WTC11 (cell line): ENCODE measurements around the gene DGKG. TPM values are rescaled to one million over a fixed set of nuclear protein-coding genes. Genes with fewer than 3 reads are reported as not detected.

ENCODE experiments used
- ATAC-seq: fragments of 200-7000 bp; cut with Tn5 transposase; 2 replicates; pipeline ENCODE4 v1.10.0; 2021; ENCODE audit warnings: mild to moderate bottlenecking, moderate library complexity
- CTCF ChIA-PET: fragments of 300-600 bp; sonication (Branson Sonifier 250); formaldehyde crosslinking; loops from one replicate; lab custom pipeline; 2021; ENCODE audit warnings: antibody characterized with exemption; lab: Charles Lee
- POLR2A ChIA-PET: fragments of 350-600 bp; sonication (Branson Sonifier 250); formaldehyde crosslinking; loops from one replicate; lab custom pipeline; 2021; ENCODE audit warnings: antibody characterized with exemption; lab: Charles Lee
- DNase-seq: peaks from one replicate; pipeline ENCODE4 v3.0.0; 2021; ENCODE audit warnings: low spot score
- H3K27ac Mint-ChIP-seq: 2 replicates; pipeline ENCODE4 v1.8.0; 2021; ENCODE audit warnings: mixed read lengths
- H3K27me3 Mint-ChIP-seq: 2 replicates; pipeline ENCODE4 v1.8.0; 2021; ENCODE audit warnings: low read depth, mild to moderate bottlenecking, moderate library complexity, mixed read lengths
- H3K36me3 Mint-ChIP-seq: 2 replicates; pipeline ENCODE4 v1.8.0; 2021; ENCODE audit warnings: mixed read lengths
- H3K4me1 Mint-ChIP-seq: 2 replicates; pipeline ENCODE4 v1.8.0; 2022; ENCODE audit warnings: mixed read lengths
- H3K4me3 Mint-ChIP-seq: 2 replicates; pipeline ENCODE4 v1.8.0; 2021; ENCODE audit warnings: mild to moderate bottlenecking, moderate library complexity, mixed read lengths
- H3K9me3 Mint-ChIP-seq: 2 replicates; pipeline ENCODE4 v1.8.0; 2021; ENCODE audit warnings: mixed read lengths
- CBFB ChIP-seq: sonication (generic); formaldehyde crosslinking; IDR thresholded peaks from 2 replicates; pipeline ENCODE4 v1.8.1; 2022; ENCODE audit warnings: mild to moderate bottlenecking, low read depth, missing genetic modification reagents
- FOXJ3 ChIP-seq: sonication (generic); formaldehyde crosslinking; IDR thresholded peaks from 2 replicates; pipeline ENCODE4 v1.9.0; 2021; ENCODE audit warnings: missing genetic modification reagents, mild to moderate bottlenecking, borderline replicate concordance
- GRHL2 ChIP-seq: fragments of 250-450 bp; sonication (Bioruptor Pico); IDR thresholded peaks from 2 replicates; pipeline ENCODE4 v1.8.0; 2022; ENCODE audit warnings: mild to moderate bottlenecking, moderate library complexity; ENCODE audit not compliant: insufficient replicate concordance, severe bottlenecking
- HMGA2 ChIP-seq: fragments of 250-450 bp; sonication (Bioruptor Pico); IDR thresholded peaks from 2 replicates; pipeline ENCODE4 v1.4.0; 2021; ENCODE audit warnings: mild to moderate bottlenecking, moderate library complexity
- IRF2 ChIP-seq: sonication (generic); formaldehyde crosslinking; IDR thresholded peaks from 2 replicates; pipeline ENCODE4 v1.8.0; 2022; ENCODE audit warnings: low read depth, missing genetic modification reagents, borderline replicate concordance
- RELA ChIP-seq: sonication (generic); formaldehyde crosslinking; IDR thresholded peaks from 2 replicates; pipeline ENCODE4 v1.8.1; 2022; ENCODE audit warnings: missing genetic modification reagents, mild to moderate bottlenecking, borderline replicate concordance
- TP53 ChIP-seq: sonication (generic); formaldehyde crosslinking; IDR thresholded peaks from 2 replicates; pipeline ENCODE4 v1.8.1; 2023; ENCODE audit warnings: mild to moderate bottlenecking, missing genetic modification reagents
- ZNF121 ChIP-seq: sonication (generic); formaldehyde crosslinking; IDR thresholded peaks from 2 replicates; pipeline ENCODE4 v1.8.0; 2023; ENCODE audit warnings: missing genetic modification reagents
- ZNF317 ChIP-seq: sonication (generic); formaldehyde crosslinking; IDR thresholded peaks from 2 replicates; pipeline ENCODE4 v1.8.1; 2023; ENCODE audit warnings: low read depth, mild to moderate bottlenecking, moderate library complexity, missing genetic modification reagents, borderline replicate concordance
- total RNA-seq: library from RNA; stranded (reverse); gene quantifications from 3 replicates; pipeline ENCODE4 v1.2.3, GENCODE V29; 2021
- TF ChIP-seq, protein P1 (sequence below): sonication (generic); formaldehyde crosslinking; IDR thresholded peaks from 2 replicates; pipeline ENCODE4 v1.8.0; 2022; ENCODE audit warnings: mild to moderate bottlenecking, missing genetic modification reagents
- TF ChIP-seq, protein P2 (sequence below): fragments of 200-600 bp; IDR thresholded peaks from 2 replicates; pipeline ENCODE4 v1.8.0; 2022; ENCODE audit warnings: antibody characterized with exemption
- TF ChIP-seq, protein P3 (sequence below): fragments of 250-450 bp; sonication (Bioruptor Pico); IDR thresholded peaks from 2 replicates; pipeline ENCODE4 v1.9.0; 2021; ENCODE audit warnings: moderate library complexity, mild to moderate bottlenecking, inconsistent platforms, borderline replicate concordance
- TF ChIP-seq, protein P4 (sequence below): sonication (generic); formaldehyde crosslinking; IDR thresholded peaks from 2 replicates; pipeline ENCODE4 v1.8.1; 2023; ENCODE audit warnings: mild to moderate bottlenecking, missing genetic modification reagents, borderline replicate concordance
- TF ChIP-seq, protein P5 (sequence below): sonication (generic); formaldehyde crosslinking; IDR thresholded peaks from 2 replicates; pipeline ENCODE4 v1.8.0; 2023; ENCODE audit warnings: missing genetic modification reagents
- TF ChIP-seq, protein P6 (sequence below): sonication (generic); formaldehyde crosslinking; IDR thresholded peaks from 2 replicates; pipeline ENCODE4 v1.8.0; 2022; ENCODE audit warnings: mild to moderate bottlenecking, missing genetic modification reagents
- TF ChIP-seq, protein P7 (sequence below): sonication (generic); formaldehyde crosslinking; IDR thresholded peaks from 2 replicates; pipeline ENCODE4 v1.8.0; 2023; ENCODE audit warnings: missing genetic modification reagents, mild to moderate bottlenecking, borderline replicate concordance
- TF ChIP-seq, protein P8 (sequence below): sonication (generic); formaldehyde crosslinking; IDR thresholded peaks from 2 replicates; pipeline ENCODE4 v1.8.1; 2022; ENCODE audit warnings: mild to moderate bottlenecking, missing genetic modification reagents, moderate library complexity, borderline replicate concordance
- TF ChIP-seq, protein P9 (sequence below): sonication (generic); formaldehyde crosslinking; IDR thresholded peaks from 2 replicates; pipeline ENCODE4 v1.8.1; 2022; ENCODE audit warnings: low read depth, missing genetic modification reagents, borderline replicate concordance

Gene DGKG
- total RNA-seq, 1 experiment from 2014 or later = 0.92 TPM

DNA sequence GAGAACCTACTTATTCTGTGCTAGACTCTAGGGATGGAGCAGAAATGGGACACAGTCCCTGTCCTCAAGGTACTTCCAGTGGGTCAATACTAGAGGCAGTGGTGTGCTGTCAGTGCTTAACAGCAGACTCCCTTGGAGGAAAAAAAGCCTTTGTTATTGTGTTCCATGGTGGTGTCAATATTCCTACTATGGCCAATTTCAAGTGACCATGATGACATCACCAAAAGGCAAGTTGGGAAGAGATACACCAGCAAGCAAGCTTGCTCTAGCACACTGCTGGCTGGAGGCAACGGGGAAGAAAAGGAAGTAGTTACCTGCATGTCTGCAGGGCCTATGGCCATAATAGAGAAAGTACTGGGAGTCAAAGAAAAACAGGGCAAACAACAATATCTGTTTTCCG is 163.6 kb downstream of the DGKG start:
- ATAC-seq = no peak
- no peak for TF ChIP-seq RELA (CRISPR knock-in tag)
- no peak for TF ChIP-seq ZNF121 (CRISPR knock-in tag)
- TF ChIP-seq, protein P1, sequence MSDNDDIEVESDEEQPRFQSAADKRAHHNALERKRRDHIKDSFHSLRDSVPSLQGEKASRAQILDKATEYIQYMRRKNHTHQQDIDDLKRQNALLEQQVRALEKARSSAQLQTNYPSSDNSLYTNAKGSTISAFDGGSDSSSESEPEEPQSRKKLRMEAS (CRISPR knock-in tag) = no peak
- TF ChIP-seq HMGA2 (CRISPR knock-in tag) = no peak
- TF ChIP-seq, protein P2, sequence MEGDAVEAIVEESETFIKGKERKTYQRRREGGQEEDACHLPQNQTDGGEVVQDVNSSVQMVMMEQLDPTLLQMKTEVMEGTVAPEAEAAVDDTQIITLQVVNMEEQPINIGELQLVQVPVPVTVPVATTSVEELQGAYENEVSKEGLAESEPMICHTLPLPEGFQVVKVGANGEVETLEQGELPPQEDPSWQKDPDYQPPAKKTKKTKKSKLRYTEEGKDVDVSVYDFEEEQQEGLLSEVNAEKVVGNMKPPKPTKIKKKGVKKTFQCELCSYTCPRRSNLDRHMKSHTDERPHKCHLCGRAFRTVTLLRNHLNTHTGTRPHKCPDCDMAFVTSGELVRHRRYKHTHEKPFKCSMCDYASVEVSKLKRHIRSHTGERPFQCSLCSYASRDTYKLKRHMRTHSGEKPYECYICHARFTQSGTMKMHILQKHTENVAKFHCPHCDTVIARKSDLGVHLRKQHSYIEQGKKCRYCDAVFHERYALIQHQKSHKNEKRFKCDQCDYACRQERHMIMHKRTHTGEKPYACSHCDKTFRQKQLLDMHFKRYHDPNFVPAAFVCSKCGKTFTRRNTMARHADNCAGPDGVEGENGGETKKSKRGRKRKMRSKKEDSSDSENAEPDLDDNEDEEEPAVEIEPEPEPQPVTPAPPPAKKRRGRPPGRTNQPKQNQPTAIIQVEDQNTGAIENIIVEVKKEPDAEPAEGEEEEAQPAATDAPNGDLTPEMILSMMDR = no peak
- TF ChIP-seq, protein P3, sequence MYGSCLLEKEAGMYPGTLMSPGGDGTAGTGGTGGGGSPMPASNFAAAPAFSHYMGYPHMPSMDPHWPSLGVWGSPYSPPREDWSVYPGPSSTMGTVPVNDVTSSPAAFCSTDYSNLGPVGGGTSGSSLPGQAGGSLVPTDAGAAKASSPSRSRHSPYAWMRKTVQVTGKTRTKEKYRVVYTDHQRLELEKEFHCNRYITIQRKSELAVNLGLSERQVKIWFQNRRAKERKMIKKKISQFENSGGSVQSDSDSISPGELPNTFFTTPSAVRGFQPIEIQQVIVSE (CRISPR knock-in tag) = no peak
- TF ChIP-seq, protein P4, sequence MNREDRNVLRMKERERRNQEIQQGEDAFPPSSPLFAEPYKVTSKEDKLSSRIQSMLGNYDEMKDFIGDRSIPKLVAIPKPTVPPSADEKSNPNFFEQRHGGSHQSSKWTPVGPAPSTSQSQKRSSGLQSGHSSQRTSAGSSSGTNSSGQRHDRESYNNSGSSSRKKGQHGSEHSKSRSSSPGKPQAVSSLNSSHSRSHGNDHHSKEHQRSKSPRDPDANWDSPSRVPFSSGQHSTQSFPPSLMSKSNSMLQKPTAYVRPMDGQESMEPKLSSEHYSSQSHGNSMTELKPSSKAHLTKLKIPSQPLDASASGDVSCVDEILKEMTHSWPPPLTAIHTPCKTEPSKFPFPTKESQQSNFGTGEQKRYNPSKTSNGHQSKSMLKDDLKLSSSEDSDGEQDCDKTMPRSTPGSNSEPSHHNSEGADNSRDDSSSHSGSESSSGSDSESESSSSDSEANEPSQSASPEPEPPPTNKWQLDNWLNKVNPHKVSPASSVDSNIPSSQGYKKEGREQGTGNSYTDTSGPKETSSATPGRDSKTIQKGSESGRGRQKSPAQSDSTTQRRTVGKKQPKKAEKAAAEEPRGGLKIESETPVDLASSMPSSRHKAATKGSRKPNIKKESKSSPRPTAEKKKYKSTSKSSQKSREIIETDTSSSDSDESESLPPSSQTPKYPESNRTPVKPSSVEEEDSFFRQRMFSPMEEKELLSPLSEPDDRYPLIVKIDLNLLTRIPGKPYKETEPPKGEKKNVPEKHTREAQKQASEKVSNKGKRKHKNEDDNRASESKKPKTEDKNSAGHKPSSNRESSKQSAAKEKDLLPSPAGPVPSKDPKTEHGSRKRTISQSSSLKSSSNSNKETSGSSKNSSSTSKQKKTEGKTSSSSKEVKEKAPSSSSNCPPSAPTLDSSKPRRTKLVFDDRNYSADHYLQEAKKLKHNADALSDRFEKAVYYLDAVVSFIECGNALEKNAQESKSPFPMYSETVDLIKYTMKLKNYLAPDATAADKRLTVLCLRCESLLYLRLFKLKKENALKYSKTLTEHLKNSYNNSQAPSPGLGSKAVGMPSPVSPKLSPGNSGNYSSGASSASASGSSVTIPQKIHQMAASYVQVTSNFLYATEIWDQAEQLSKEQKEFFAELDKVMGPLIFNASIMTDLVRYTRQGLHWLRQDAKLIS (CRISPR knock-in tag) = no peak
- TF ChIP-seq FOXJ3 (CRISPR knock-in tag) = no peak
- no peak for TF ChIP-seq IRF2 (CRISPR knock-in tag)
- TF ChIP-seq, protein P5, sequence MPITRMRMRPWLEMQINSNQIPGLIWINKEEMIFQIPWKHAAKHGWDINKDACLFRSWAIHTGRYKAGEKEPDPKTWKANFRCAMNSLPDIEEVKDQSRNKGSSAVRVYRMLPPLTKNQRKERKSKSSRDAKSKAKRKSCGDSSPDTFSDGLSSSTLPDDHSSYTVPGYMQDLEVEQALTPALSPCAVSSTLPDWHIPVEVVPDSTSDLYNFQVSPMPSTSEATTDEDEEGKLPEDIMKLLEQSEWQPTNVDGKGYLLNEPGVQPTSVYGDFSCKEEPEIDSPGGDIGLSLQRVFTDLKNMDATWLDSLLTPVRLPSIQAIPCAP = no peak
- no peak for TF ChIP-seq ZNF317 (CRISPR knock-in tag)
- TF ChIP-seq TP53 = no peak
- TF ChIP-seq, protein P6, sequence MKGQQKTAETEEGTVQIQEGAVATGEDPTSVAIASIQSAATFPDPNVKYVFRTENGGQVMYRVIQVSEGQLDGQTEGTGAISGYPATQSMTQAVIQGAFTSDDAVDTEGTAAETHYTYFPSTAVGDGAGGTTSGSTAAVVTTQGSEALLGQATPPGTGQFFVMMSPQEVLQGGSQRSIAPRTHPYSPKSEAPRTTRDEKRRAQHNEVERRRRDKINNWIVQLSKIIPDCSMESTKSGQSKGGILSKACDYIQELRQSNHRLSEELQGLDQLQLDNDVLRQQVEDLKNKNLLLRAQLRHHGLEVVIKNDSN = no peak
- no peak for TF ChIP-seq CBFB (CRISPR knock-in tag)
- TF ChIP-seq GRHL2 (CRISPR knock-in tag) = no peak
- Mint-ChIP-seq H3K4me1 (peaks cover 29% of the 10 kb centered on the region), H3K4me3 (no peak overlapping the region), H3K27ac (no peak overlapping the region), H3K27me3 (peaks cover 1% of the 10 kb centered on the region), H3K36me3 (no peaks in the 10 kb centered on the region), H3K9me3 (no peaks in the 10 kb centered on the region)
- POLR2A ChIA-PET = no interaction called here
- CTCF ChIA-PET = interaction anchor here (0.5 kb wide), 1 partner anchor 161 kb away, joined by 3 read pairs; no protein-coding TSS in a partner anchor
- no peak for DNase-seq

DNA sequence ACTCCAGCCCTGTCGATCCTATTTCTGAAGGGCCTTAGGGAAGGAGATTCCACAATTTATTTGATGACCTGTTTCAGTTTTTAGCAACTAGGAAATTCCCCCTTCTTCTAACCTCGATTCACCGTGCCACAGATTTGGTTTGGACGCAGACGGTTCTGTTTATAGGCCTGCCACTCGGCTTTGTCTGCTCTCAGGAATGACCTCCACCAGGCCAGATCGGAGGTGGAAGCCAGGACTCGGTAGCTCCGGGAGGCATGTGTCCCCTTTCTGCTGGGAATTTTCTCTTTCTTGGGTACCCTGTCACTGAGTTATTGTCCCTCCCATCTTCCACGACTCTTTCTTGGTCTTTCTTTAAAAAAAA is 167.6 kb downstream of the DGKG start:
- CTCF ChIA-PET = interaction anchor here (0.6 to 1.8 kb wide), 7 partner anchors 9 to 217 kb away, joined by 3 to 5 read pairs (median 4); no protein-coding TSS in a partner anchor
- TF ChIP-seq, protein P7, sequence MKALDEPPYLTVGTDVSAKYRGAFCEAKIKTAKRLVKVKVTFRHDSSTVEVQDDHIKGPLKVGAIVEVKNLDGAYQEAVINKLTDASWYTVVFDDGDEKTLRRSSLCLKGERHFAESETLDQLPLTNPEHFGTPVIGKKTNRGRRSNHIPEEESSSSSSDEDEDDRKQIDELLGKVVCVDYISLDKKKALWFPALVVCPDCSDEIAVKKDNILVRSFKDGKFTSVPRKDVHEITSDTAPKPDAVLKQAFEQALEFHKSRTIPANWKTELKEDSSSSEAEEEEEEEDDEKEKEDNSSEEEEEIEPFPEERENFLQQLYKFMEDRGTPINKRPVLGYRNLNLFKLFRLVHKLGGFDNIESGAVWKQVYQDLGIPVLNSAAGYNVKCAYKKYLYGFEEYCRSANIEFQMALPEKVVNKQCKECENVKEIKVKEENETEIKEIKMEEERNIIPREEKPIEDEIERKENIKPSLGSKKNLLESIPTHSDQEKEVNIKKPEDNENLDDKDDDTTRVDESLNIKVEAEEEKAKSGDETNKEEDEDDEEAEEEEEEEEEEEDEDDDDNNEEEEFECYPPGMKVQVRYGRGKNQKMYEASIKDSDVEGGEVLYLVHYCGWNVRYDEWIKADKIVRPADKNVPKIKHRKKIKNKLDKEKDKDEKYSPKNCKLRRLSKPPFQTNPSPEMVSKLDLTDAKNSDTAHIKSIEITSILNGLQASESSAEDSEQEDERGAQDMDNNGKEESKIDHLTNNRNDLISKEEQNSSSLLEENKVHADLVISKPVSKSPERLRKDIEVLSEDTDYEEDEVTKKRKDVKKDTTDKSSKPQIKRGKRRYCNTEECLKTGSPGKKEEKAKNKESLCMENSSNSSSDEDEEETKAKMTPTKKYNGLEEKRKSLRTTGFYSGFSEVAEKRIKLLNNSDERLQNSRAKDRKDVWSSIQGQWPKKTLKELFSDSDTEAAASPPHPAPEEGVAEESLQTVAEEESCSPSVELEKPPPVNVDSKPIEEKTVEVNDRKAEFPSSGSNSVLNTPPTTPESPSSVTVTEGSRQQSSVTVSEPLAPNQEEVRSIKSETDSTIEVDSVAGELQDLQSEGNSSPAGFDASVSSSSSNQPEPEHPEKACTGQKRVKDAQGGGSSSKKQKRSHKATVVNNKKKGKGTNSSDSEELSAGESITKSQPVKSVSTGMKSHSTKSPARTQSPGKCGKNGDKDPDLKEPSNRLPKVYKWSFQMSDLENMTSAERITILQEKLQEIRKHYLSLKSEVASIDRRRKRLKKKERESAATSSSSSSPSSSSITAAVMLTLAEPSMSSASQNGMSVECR = no peak
- TF ChIP-seq, protein P8, sequence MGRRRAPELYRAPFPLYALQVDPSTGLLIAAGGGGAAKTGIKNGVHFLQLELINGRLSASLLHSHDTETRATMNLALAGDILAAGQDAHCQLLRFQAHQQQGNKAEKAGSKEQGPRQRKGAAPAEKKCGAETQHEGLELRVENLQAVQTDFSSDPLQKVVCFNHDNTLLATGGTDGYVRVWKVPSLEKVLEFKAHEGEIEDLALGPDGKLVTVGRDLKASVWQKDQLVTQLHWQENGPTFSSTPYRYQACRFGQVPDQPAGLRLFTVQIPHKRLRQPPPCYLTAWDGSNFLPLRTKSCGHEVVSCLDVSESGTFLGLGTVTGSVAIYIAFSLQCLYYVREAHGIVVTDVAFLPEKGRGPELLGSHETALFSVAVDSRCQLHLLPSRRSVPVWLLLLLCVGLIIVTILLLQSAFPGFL (CRISPR knock-in tag) = no peak
- TF ChIP-seq, protein P9, sequence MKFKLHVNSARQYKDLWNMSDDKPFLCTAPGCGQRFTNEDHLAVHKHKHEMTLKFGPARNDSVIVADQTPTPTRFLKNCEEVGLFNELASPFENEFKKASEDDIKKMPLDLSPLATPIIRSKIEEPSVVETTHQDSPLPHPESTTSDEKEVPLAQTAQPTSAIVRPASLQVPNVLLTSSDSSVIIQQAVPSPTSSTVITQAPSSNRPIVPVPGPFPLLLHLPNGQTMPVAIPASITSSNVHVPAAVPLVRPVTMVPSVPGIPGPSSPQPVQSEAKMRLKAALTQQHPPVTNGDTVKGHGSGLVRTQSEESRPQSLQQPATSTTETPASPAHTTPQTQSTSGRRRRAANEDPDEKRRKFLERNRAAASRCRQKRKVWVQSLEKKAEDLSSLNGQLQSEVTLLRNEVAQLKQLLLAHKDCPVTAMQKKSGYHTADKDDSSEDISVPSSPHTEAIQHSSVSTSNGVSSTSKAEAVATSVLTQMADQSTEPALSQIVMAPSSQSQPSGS (CRISPR knock-in tag) = no peak

More for the DNA sequence above, 167.6 kb downstream of the DGKG start:
- H3K27me3 Mint-ChIP-seq = peaks cover 41% of the 10 kb centered on the region
- POLR2A ChIA-PET = interaction anchor here (0.7 kb wide), 2 partner anchors 9 to 55 kb away, joined by 4 read pairs; no protein-coding TSS in a partner anchor
- 0 out of 2 replicates have a peak overlapping the region, but pooled peaks have one; percentile 51 for H3K27ac Mint-ChIP-seq
- no peaks in the 10 kb centered on the region for H3K9me3 Mint-ChIP-seq
- ATAC-seq (peak; percentile 26), DNase-seq (no peak)
- peaks cover 12% of the 10 kb centered on the region for H3K4me1 Mint-ChIP-seq
- H3K36me3 Mint-ChIP-seq = no peaks in the 10 kb centered on the region
- H3K4me3 Mint-ChIP-seq = peak overlapping the region; percentile 71
